HG03097 (cell line): Measurements from ENCODE around the gene NPEPL1.
"Not testable (repeated sequence)": the region's sequence is repeated elsewhere in the genome, so short reads cannot be mapped to it uniquely, and the experiment has no call there.

Experiments
- ATAC-seq: cut with Tn5 transposase; IDR thresholded peaks from one replicate; pipeline ENCODE4 v1.9.1; 2021; ENCODE audit not compliant: unreplicated experiment, low FRiP score

Gene NPEPL1

DNA sequence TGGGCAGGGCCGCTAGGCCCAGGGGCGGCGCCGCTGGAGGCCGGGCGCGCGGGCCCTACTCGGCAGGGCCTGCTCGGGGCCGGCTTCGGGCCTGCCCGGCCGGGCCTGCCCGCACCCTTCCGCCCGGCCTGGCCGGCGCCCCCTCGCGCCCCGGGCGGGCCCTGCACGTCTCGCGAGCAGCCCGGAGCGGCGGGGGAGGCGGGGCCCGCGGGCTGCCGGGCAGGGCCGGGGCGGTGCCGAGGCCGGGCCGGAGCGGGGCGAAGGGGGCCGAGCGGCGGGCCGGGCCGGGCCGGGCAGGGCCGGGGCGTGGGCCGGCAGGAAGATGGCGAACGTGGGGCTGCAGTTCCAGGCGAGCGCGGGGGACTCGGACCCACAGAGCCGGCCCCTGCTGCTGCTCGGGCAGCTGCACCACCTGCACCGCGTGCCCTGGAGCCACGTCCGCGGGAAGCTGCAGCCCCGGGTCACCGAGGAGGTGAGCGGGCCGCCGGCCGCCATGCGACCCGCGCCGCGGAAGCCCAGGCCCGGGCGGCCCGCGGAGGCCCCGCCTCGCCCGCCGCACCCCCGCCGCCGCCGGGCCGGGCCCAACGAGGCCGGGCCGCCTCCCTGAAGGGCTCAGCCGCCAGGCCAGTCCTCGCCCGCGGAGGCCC, at the start of gene NPEPL1:
Gene NPEPL1 (plus strand): TSS at position 222 of the 647 bp plus-strand sequence. CDS start 101 bp downstream, at position 323.
- peak; percentile 89 for ATAC-seq

DNA sequence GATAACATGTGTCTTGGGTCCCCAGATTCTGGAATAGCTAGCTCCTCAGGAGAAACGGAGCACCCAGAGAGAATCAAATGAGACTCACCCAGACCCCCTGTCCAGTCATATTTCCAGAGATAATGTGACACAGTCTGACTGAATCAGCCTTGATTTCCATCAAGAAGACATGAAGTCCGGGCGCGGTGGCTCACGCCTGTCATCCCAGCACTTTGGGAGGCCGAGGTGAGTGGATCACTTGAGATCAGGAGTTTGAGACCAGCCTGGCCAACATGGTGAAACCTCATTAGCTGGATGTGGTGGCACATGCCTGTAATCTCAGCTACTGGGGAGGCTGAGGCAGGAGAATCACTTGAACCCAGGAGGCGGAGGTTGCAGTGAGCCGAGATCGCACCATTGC, 49.7 kb upstream of the NPEPL1 start:
- not testable (repeated sequence) for ATAC-seq

- ATAC-seq = no peak
Measured at GRCh38 chr20:58645412-58645968, 47.1 kb upstream of the NPEPL1 start.

DNA sequence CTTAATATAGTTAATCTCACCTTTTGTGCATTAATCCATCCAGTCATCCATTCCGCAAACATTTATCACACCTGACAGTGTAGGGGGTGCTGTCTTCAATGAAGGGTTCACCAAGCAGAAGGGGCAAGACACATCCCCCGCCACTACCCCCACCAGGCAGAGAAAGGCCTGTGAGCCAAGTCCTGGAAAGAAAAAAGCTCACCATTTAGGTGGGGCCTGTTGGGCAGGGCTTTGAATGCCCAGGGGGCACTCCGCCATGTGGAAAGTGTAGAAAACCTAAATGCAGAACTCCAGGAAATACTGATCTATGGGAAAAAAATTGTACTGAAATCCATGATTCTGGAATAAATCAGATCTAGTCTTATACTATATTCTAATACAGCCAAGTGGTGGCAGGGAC, 46.3 kb upstream of the NPEPL1 start:
- ATAC-seq = no peak

GRCh38 chr20:58646703-58647102, 45.9 kb upstream of the NPEPL1 start:
- no peak for ATAC-seq

GRCh38 chr20:58647162-58647795, 45.3 kb upstream of the NPEPL1 start:
- ATAC-seq = no peak

DNA sequence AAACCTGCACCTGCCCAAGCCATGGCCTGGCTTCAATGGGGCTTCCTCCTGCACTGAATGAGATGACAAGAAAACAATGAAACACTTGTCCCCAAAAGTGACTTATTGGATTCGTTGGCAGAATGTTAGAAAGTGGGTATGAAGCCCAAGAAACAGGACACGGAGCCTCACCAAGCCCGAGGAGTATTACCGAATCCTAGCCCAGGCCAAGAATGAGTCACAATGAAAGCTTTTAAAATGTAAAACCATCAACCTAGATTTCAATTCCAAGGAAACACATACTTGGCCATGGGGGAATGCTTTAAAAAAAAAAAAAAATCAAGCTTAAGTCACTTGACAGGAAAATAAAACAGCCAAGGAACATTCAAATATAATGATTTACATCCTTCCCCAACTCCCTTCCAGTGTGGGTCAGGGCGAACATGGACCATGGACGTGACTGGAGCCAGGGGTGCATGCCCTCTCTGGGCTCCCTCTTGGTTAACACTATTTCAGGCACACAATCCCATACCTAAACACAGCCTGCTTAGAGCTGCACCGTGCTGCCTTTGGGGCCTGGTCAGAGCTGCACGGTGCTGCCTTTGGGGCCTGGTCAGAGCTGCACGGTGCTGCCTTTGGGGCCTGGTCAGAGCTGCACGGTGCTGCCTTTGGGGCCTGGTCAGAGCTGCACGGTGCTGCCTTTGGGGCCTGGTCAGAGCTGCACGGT, 44.7 kb upstream of the NPEPL1 start:
- no peak for ATAC-seq

- ATAC-seq = not testable (repeated sequence)
Measured at GRCh38 chr20:58648502-58648825, 44.1 kb upstream of the NPEPL1 start.

DNA sequence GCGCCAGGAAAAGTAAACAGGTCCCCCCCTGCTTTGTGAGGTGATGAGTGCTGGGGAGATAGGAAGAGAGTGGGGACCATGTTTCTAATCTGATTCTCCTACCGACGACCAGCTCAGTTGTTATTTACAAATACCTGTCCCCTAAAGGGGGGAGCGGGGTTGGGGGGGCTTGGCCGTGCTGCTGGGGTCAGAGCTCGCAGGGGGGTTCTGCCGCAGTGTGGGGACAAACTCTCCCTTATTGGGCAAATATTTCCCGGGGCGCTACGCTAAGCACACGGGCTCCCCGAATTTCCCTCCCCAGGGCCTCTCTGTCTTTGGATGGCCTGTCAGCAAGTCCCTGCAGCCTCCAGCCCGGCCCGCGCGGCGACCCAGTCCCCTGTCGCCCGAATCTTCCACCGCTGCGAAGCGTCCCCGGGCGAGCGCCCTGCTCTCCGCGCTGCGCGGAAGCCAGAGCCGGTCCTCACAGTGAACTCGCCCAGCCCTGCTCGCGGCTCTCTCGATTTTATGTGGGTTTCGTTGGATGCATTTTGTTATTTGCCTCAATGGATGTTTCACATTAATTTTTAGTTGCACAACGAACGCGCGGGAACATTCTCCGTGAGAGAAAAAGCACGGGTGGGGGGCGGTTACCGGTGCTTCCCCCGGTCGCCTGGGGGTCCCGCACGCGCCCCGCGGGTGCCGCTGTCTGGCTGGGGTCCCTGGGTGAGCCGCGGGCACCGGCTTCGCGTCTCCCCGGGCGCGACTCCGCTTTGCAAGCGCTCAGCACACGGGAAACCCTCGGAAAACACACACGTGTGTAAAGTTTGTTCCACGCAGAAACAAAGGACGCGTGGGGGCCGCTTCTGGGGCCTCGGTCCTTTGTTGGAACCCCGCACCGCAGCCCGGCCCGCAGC, 43.1 kb upstream of the NPEPL1 start:
- no peak for ATAC-seq

DNA sequence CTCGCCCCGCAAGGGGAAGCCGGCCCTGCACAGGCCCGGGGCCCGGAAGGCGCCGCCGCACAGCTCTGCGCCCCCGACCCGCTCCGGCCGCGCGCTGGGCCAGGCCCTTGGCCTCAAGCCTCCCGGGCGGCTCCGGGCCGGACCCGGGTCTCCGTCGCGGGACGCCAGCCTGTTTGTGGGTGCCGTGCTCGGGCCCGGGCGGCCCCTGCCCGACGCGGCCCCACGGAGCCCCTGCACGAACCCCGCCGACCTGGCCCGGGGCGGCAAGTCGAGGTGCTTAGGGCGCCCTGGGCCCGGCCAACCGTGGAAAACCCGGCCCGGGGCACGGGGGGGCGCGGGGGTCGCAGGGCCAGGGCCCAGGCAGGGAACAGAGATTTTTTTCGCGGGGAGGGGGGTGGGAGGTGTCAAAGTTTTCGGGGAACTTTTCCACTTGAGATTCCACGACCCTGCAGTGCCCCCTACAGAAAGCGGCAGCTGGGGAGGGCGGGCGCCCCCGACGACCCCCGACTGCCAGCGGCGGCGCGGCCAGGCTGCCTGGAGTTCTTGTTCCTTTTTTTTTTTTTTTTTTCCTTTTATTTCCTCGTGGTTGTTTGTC, 42.3 kb upstream of the NPEPL1 start:
- ATAC-seq = no peak

GRCh38 chr20:58650776-58651558, 41.6 kb upstream of the NPEPL1 start, which contains the start of gene STX16:
Gene STX16, plus strand, starts transcription at chr20:58651283. Its CDS starts 724 bp downstream, at chr20:58652007.
- peak; percentile 49 for ATAC-seq

- no peak for ATAC-seq
Measured at GRCh38 chr20:58651559-58651945, 41.0 kb upstream of the NPEPL1 start.

DNA sequence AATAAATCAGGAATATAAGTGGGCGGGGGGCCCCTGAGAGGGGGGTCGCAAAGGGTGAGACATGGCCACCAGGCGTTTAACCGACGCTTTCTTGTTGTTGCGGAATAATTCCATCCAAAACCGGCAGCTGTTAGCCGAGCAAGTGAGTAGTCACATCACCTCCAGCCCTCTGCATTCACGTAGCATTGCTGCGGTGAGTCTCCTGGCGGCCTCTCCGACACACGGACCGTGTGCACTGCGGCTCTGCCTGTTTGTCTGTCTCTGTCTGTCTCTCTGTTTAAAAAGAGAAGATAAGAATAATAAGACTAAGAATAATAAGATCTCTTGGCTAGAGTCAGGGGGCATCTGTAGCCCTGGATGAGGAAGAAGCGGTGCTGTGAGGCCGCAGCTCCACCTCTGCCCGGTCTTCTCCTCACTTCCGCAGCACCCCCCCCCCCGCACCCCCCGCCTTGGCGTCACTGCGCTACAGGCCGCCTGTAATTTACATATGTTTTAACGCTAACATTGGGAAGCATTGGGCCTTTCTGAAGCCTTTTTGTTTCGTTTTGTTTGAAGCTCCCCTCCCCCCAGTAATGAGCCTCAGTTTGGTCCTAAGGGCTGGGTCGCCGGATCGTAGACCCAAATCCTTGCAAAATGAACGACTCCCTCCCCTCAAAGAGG, 40.5 kb upstream of the NPEPL1 start:
- ATAC-seq = peak; percentile 34

GRCh38 chr20:58652606-58653294, 39.9 kb upstream of the NPEPL1 start:
- ATAC-seq = peak; percentile 11

DNA sequence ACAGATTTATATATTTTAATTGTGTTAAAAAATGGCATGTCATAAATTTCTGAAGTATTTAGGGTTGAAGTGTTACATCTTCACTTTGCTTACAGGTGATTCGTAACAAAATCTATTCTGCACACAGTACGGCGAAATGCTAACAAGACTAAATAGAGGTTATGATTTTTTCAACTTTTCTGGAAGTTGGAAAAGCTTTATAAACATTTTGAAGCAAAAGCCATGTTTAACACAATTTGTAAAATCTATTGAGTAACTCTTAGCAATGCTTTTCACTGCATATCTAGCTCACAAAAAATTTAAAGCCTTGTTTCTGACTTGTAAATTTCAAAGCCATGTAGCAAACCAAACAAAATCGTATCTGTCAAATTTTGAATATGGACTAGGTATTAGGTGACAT, 38.3 kb upstream of the NPEPL1 start:
- no peak for ATAC-seq

GRCh38 chr20:58655328-58656107, 37.1 kb upstream of the NPEPL1 start:
- no peak for ATAC-seq

DNA sequence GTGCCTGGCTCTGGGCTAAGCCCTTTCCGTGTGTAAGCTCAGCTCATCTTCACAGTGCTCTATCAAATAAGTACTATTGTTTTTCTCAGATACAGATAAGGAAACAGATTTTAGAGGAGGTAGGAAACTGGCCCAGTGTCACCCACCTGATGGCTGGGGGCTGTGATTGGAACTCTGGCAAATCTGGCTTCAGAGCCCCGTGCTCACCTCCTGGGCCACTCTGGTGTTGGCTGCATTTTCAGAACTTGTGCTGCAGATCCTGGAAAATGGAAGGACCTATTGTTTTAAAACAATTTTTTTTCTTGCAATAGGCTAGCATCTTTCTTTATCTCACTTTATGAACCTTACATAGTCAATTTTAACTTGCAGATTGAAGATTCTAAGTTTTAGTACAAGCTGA, 35.8 kb upstream of the NPEPL1 start:
- no peak for ATAC-seq

DNA sequence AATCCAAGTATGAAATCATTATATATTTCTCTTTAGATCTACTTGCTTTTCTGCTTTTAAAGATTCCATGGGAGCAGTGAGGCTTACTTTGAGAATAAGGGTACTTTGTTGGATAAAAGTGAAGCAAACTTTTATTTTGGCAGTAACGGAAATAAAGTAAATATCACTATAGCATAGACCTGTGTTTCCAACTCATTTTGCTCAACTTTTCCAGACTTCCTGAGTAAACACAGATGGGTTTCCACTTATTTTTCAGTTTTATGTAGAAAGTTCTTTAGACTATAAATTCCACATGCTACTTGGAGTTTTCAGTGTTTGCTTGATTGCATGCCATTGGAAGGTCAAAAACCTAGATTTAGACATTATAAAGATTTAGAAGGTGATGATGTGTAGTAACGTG, 35.3 kb upstream of the NPEPL1 start:
- ATAC-seq = no peak
